Trophoblast cell (in vitro differentiated cells and primary cell): ENCODE data around the gene APBB1.
"Not testable (repeated sequence)": the region's sequence is repeated elsewhere in the genome, so short reads cannot be mapped to it uniquely, and the experiment has no call there.

Experiments
- DNase-seq, 2 donors: peaks; one replicate each; pipeline ENCODE4 v3.0.0-alpha.2; 2016
- H2AFZ ChIP-seq: 2 replicates; pipeline ENCODE4 v1.6.1; 2013; ENCODE audit warnings: low read length, moderate library complexity, mild to moderate bottlenecking; ENCODE audit not compliant: insufficient read depth, poor library complexity
- H2AK5ac ChIP-seq: 2 replicates; pipeline ENCODE4 v1.6.1; 2013; ENCODE audit warnings: mild to moderate bottlenecking, low read length
- H2BK120ac ChIP-seq: 2 replicates; pipeline ENCODE4 v1.6.1; 2013; ENCODE audit warnings: low read length, mild to moderate bottlenecking, moderate library complexity; ENCODE audit not compliant: insufficient read depth, poor library complexity
- H2BK12ac ChIP-seq: 2 replicates; pipeline ENCODE4 v1.6.1; 2013; ENCODE audit warnings: mild to moderate bottlenecking, low read length, moderate library complexity
- H2BK5ac ChIP-seq: 2 replicates; pipeline ENCODE4 v1.6.1; 2013; ENCODE audit warnings: low read length, low read depth, moderate library complexity, mild to moderate bottlenecking; ENCODE audit not compliant: poor library complexity
- H3K14ac ChIP-seq: 2 replicates; pipeline ENCODE4 v1.6.1; 2013; ENCODE audit warnings: mild to moderate bottlenecking, low read length
- H3K18ac ChIP-seq: 2 replicates; pipeline ENCODE4 v1.6.1; 2013; ENCODE audit warnings: mild to moderate bottlenecking, low read length
- H3K23ac ChIP-seq: 2 replicates; pipeline ENCODE4 v1.6.1; 2013; ENCODE audit warnings: low read length
- H3K27ac ChIP-seq: 2 replicates; pipeline ENCODE4 v1.5.1; 2013; ENCODE audit warnings: low read depth, mild to moderate bottlenecking, inconsistent platforms, low read length, moderate library complexity
- H3K27me3 ChIP-seq: 2 replicates; pipeline ENCODE4 v1.6.1; 2013; ENCODE audit warnings: inconsistent platforms, mild to moderate bottlenecking, low read length, moderate library complexity; ENCODE audit not compliant: insufficient read depth
- H3K36me3 ChIP-seq, 2 experiments: 1 replicate in 1 of 2; 2 replicates in 1 of 2; pipeline ENCODE4 v1.6.1; 2013; ENCODE audit warnings: low read length in 2 of 2, mild to moderate bottlenecking in 2 of 2, moderate library complexity in 1 of 2; ENCODE audit not compliant: insufficient read depth in 2 of 2, control insufficient read depth in 1 of 2
- H3K4ac ChIP-seq: 2 replicates; pipeline ENCODE4 v1.6.1; 2013; ENCODE audit warnings: low read depth, mild to moderate bottlenecking, low read length, moderate library complexity
- H3K4me1 ChIP-seq, 2 experiments: 1 replicate in 1 of 2; 2 replicates in 1 of 2; pipeline ENCODE4 v1.6.1; 2013; ENCODE audit warnings: low read length in 2 of 2, mild to moderate bottlenecking in 2 of 2, moderate library complexity in 1 of 2; ENCODE audit not compliant: insufficient read depth in 2 of 2, control insufficient read depth in 1 of 2
- H3K4me2 ChIP-seq: 2 replicates; pipeline ENCODE4 v1.6.1; 2013; ENCODE audit warnings: inconsistent platforms, mild to moderate bottlenecking, low read length, moderate library complexity
- H3K4me3 ChIP-seq: 2 replicates; pipeline ENCODE4 v1.5.1; 2013; ENCODE audit warnings: mild to moderate bottlenecking, low read depth, low read length, inconsistent platforms
- H3K79me1 ChIP-seq: one replicate; pipeline ENCODE4 v1.6.1; 2013; ENCODE audit warnings: low read length
- H3K79me2 ChIP-seq: 2 replicates; pipeline ENCODE4 v1.6.1; 2013; ENCODE audit warnings: low read length, mild to moderate bottlenecking; ENCODE audit not compliant: control insufficient read depth, insufficient read depth, poor library complexity
- H3K9ac ChIP-seq: 2 replicates; pipeline ENCODE4 v1.6.1; 2013; ENCODE audit warnings: mild to moderate bottlenecking, low read length
- H3K9me3 ChIP-seq: 2 replicates; pipeline ENCODE4 v1.6.1; 2013; ENCODE audit warnings: low read depth, mild to moderate bottlenecking, control low read depth, inconsistent platforms, low read length; ENCODE audit not compliant: insufficient read depth
- H4K12ac ChIP-seq: 2 replicates; pipeline ENCODE4 v1.6.1; 2013; ENCODE audit warnings: low read depth, mild to moderate bottlenecking, low read length, moderate library complexity
- H4K8ac ChIP-seq: 2 replicates; pipeline ENCODE4 v1.6.1; 2013; ENCODE audit warnings: low read depth, mild to moderate bottlenecking, low read length, moderate library complexity
- H4K91ac ChIP-seq: one replicate; pipeline ENCODE4 v1.6.1; 2013; ENCODE audit warnings: low read depth, mild to moderate bottlenecking, low read length, moderate library complexity
- WGBS: extraction: QIAGEN DNeasy Blood & Tissue Kit; methylation state at CpG from one replicate; pipeline ENCODE4 v1.1.7; 2013; ENCODE audit warnings: missing lambda C conversion rate; ENCODE audit not compliant: insufficient read length, insufficient coverage; ENCODE audit errors: extremely low coverage; 5-methylcytosine and 5-hydroxymethylcytosine counted together

Gene APBB1

DNA sequence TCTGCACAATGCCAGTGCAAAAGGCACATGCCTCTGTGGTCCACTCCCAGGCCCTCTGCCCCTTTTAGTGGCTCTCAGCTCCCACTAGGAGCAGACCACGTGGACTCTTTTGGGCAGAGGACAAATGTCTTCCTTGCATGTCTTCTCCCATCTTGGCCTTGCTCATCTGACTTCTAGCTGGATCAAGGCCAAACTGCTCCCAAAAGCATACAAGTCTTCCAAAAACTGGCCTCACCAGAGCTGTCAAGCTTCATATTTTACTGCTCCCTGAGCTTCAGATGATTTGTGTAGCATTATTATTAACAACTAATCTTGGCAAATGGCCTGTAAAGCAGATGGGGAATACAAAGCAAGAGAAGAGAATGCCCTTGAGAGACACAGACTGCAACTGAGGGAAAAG is 21.7 kb downstream of the APBB1 start:
- Histone ChIP-seq H4K8ac (no peak overlapping the region), H3K36me3 (peaks cover 4 to 9% of the 10 kb centered on the region in 2 experiments), H2BK5ac (no peak overlapping the region), H3K4ac (no peak overlapping the region), H3K27ac (no peak overlapping the region), H3K23ac (no peak overlapping the region), H3K4me2 (no peak overlapping the region), H3K79me1 (no peaks in the 10 kb centered on the region), H2BK120ac (no peak overlapping the region), H3K4me1 (peaks cover 6 to 9% of the 10 kb centered on the region in 2 experiments), H3K4me3 (no peak overlapping the region), H2AK5ac (no peak overlapping the region), H4K91ac (no peak overlapping the region), H2AFZ (no peak overlapping the region), H3K18ac (no peak overlapping the region), H3K9ac (no peak overlapping the region), H3K9me3 (no peaks in the 10 kb centered on the region), H3K27me3 (no peaks in the 10 kb centered on the region), H3K14ac (no peak overlapping the region), H4K12ac (no peak overlapping the region), H2BK12ac (no peak overlapping the region), H3K79me2 (no peaks in the 10 kb centered on the region)
- WGBS, result no CpG with 5 or more reads among the region's 1 CpG
- DNase-seq, result no peak

GRCh38 chr11:6395470-6396060 is 23.3 kb downstream of the APBB1 start:
- WGBS, result no CpG with 5 or more reads among the region's 16 CpGs

GRCh38 chr11:6393989-6394670 is 24.8 kb downstream of the APBB1 start:
- DNase-seq, result no peak
- Histone ChIP-seq H3K4ac (no peak overlapping the region), H3K4me3 (no peak overlapping the region), H3K14ac (no peak overlapping the region), H3K4me1 (peaks cover 11 to 17% of the 10 kb centered on the region in 2 experiments), H3K27me3 (no peaks in the 10 kb centered on the region), H3K79me2 (peaks cover 2% of the 10 kb centered on the region), H3K36me3 (peaks cover 6 to 9% of the 10 kb centered on the region in 2 experiments), H2BK5ac (no peak overlapping the region), H2BK120ac (no peak overlapping the region), H3K79me1 (peaks cover 6% of the 10 kb centered on the region), H4K12ac (peak overlapping the region; percentile 44), H2AK5ac (no peak overlapping the region), H3K18ac (no peak overlapping the region), H3K9ac (no peak overlapping the region), H2AFZ (no peak overlapping the region), H3K9me3 (peaks cover 2% of the 10 kb centered on the region), H4K8ac (no peak overlapping the region), H3K27ac (no peak overlapping the region), H2BK12ac (no peak overlapping the region), H3K23ac (no peak overlapping the region), H4K91ac (no peak overlapping the region), H3K4me2 (no peak overlapping the region)
- no CpG with 5 or more reads among the region's 16 CpGs for WGBS

More at GRCh38 chr11:6395470-6396060, 23.3 kb downstream of the APBB1 start:
- no peaks in the 10 kb centered on the region for H3K79me2 ChIP-seq
- H4K91ac ChIP-seq, result no peak overlapping the region
- H4K8ac ChIP-seq, result no peak overlapping the region
- peaks cover 7 to 9% of the 10 kb centered on the region in 2 experiments for H3K36me3 ChIP-seq
- no peak overlapping the region for H2AFZ ChIP-seq
- H2BK12ac ChIP-seq, result no peak overlapping the region
- no peak overlapping the region for H3K4me2 ChIP-seq
- no peak for DNase-seq
- no peak overlapping the region for H3K23ac ChIP-seq
- no peak overlapping the region for H2AK5ac ChIP-seq
- H3K9ac ChIP-seq, result no peak overlapping the region
- H3K79me1 ChIP-seq, result no peaks in the 10 kb centered on the region
- no peaks in the 10 kb centered on the region for H3K27me3 ChIP-seq
- peaks cover 2% of the 10 kb centered on the region for H3K9me3 ChIP-seq
- no peak overlapping the region for H3K14ac ChIP-seq
- no peak overlapping the region for H2BK120ac ChIP-seq
- H3K27ac ChIP-seq, result no peak overlapping the region
- no peak overlapping the region for H3K18ac ChIP-seq
- no peak overlapping the region for H2BK5ac ChIP-seq
- H3K4me1 ChIP-seq, result peaks cover 11 to 17% of the 10 kb centered on the region in 2 experiments
- no peak overlapping the region for H3K4ac ChIP-seq
- no peak overlapping the region for H3K4me3 ChIP-seq
- H4K12ac ChIP-seq, result no peak overlapping the region

GRCh38 chr11:6392251-6392650 is 26.6 kb downstream of the APBB1 start:
- not testable (repeated sequence) for H3K4me3 ChIP-seq

More at GRCh38 chr11:6392251-6392650, 26.6 kb downstream of the APBB1 start:
- not testable (repeated sequence) for H4K12ac ChIP-seq, H3K79me1 ChIP-seq, H3K4ac ChIP-seq, H3K27me3 ChIP-seq, H3K27ac ChIP-seq, H2AK5ac ChIP-seq, H3K9me3 ChIP-seq, H4K8ac ChIP-seq, H3K9ac ChIP-seq, H3K14ac ChIP-seq, DNase-seq, H2AFZ ChIP-seq, H3K36me3 ChIP-seq, H3K18ac ChIP-seq, H2BK120ac ChIP-seq, H4K91ac ChIP-seq, H3K79me2 ChIP-seq, H3K4me2 ChIP-seq, H2BK5ac ChIP-seq, H2BK12ac ChIP-seq, H3K23ac ChIP-seq
- H3K4me1 ChIP-seq, result peaks cover 5 to 11% of the 10 kb centered on the region in 2 experiments
- no CpG with 5 or more reads among the region's 4 CpGs for WGBS
